ENCODE measurements around the gene AK8. TPM values are rescaled to one million over a fixed set of nuclear protein-coding genes. Genes with fewer than 3 reads are reported as not detected.
A peak's percentile ranks its signal among the peaks of the same experiment; 100 is the strongest.

AK8 gene, protein sequence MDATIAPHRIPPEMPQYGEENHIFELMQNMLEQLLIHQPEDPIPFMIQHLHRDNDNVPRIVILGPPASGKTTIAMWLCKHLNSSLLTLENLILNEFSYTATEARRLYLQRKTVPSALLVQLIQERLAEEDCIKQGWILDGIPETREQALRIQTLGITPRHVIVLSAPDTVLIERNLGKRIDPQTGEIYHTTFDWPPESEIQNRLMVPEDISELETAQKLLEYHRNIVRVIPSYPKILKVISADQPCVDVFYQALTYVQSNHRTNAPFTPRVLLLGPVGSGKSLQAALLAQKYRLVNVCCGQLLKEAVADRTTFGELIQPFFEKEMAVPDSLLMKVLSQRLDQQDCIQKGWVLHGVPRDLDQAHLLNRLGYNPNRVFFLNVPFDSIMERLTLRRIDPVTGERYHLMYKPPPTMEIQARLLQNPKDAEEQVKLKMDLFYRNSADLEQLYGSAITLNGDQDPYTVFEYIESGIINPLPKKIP
- total RNA-seq (6.3 TPM), polyA plus RNA-seq (ENCODE audit: insufficient read depth, low read depth, low replicate concordance) (6.2 TPM)
- long read RNA-seq, donor 1, partial matches to known transcripts, result 9 of 9 reads
- long read RNA-seq, donor 1, other reads (novel, unspliced or antisense), result 0 of 9 reads
- long read RNA-seq, donor 2, partial matches to known transcripts, result 0 of 1 reads
- long read RNA-seq, donor 2, other reads (novel, unspliced or antisense), result 0 of 1 reads
- long read RNA-seq, donor 3, partial matches to known transcripts, result 8 of 13 reads
- long read RNA-seq, donor 3, other reads (novel, unspliced or antisense), result 5 of 13 reads
- long read RNA-seq, donor 4, result 0 reads
- long read RNA-seq, donor 5, partial matches to known transcripts, result 0 of 1 reads
- long read RNA-seq, donor 5, other reads (novel, unspliced or antisense), result 0 of 1 reads
- long read RNA-seq, donor 6, partial matches to known transcripts, result 0 of 3 reads
- long read RNA-seq, donor 6, other reads (novel, unspliced or antisense), result 0 of 3 reads
- long read RNA-seq, donor 7, partial matches to known transcripts, result 1 of 7 reads
- long read RNA-seq, donor 7, other reads (novel, unspliced or antisense), result 2 of 7 reads
- long read RNA-seq, donor 8, partial matches to known transcripts, result 0 of 1 reads
- long read RNA-seq, donor 8, other reads (novel, unspliced or antisense), result 0 of 1 reads
- long read RNA-seq, donor 9, result 0 reads
- long read RNA-seq, donor 10, result 0 reads

DNA sequence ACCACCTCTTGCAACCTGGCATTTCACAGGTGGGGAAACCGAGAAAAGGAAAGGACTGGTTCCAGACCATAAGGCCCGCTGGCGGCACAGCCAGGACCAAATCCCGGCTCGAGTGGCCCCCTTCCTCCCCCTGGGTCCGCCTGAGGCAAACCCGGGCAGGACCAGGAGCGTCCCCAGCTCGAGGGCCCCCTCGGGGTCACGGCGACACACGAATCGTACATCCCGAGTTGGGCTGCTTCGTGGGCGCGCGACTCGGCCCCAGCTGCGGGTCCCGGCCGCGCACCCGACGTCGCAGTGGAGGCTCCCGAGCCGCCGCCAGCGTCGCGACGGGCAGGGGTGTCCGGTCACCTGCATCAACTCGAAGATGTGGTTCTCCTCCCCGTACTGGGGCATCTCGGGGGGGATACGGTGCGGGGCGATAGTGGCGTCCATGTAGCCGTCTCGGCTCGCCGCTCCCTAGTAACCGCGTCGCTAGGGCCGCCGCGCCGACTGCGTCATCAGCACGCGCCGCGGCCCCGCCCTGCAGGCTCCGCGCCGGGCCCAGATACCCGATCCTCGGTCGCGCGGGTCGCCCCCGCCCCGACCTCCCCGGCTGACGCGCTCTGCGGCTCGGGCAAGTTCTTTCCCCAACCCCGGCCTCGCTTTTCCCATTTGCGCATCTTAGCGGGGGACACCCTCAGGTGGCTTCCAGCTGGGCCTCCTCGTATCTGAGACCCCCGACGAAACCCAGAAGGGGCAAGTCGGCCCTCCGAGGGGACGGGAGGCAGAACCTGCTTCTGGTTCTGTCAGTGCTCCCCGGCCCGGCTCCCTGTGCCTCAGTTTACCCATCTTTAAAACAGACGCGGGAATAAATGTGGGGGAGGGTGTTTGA lies at the start of gene AK8:
Gene AK8 (minus strand): TSS at position 461 of the 871 bp plus-strand sequence. CDS start 29 bp downstream, at position 432.
- Histone ChIP-seq H3K4me1 (ENCODE audit: control insufficient read depth in 2 of 3, insufficient read depth in 2 of 3, low read depth in 1 of 3, low read length in 3 of 3) (peaks cover 0 to 9% (median 0%) of the 10 kb centered on the region in 3 donors), H3K9me3 (ENCODE audit: control insufficient read depth in 2 of 3, insufficient read depth in 1 of 3, low read length in 3 of 3) (no peaks in the 10 kb centered on the region), H3K27me3 (ENCODE audit: control insufficient read depth, insufficient read depth, low read length) (no peaks in the 10 kb centered on the region), H3K4me3 (ENCODE audit: low read length in 3 of 3) (peak within 1 kb of the TSS; percentile 79 to 93 (median 89)), H3K36me3 (ENCODE audit: control insufficient read depth in 2 of 3, insufficient read depth in 3 of 3, low read length in 3 of 3) (no peaks in the 10 kb centered on the region), H3K27ac (ENCODE audit: low read depth in 2 of 2, low read length in 2 of 2) (peak within 1 kb of the TSS; percentile 53 to 85), H3K9ac (ENCODE audit: low read length in 3 of 3) (peak within 1 kb of the TSS; percentile 68 to 92 (median 81))
- peak; percentile 85 to 92 (median 89) for DNase-seq
- TF ChIP-seq, protein P1, sequence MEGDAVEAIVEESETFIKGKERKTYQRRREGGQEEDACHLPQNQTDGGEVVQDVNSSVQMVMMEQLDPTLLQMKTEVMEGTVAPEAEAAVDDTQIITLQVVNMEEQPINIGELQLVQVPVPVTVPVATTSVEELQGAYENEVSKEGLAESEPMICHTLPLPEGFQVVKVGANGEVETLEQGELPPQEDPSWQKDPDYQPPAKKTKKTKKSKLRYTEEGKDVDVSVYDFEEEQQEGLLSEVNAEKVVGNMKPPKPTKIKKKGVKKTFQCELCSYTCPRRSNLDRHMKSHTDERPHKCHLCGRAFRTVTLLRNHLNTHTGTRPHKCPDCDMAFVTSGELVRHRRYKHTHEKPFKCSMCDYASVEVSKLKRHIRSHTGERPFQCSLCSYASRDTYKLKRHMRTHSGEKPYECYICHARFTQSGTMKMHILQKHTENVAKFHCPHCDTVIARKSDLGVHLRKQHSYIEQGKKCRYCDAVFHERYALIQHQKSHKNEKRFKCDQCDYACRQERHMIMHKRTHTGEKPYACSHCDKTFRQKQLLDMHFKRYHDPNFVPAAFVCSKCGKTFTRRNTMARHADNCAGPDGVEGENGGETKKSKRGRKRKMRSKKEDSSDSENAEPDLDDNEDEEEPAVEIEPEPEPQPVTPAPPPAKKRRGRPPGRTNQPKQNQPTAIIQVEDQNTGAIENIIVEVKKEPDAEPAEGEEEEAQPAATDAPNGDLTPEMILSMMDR (IDR thresholded peaks at IDR 0.05; ENCODE audit: borderline replicate concordance, extremely low read depth, insufficient read depth), result no peak
- intact Hi-C loops (cut with DNase I), result no loop called here
- FAIRE-seq, result no peak

DNA sequence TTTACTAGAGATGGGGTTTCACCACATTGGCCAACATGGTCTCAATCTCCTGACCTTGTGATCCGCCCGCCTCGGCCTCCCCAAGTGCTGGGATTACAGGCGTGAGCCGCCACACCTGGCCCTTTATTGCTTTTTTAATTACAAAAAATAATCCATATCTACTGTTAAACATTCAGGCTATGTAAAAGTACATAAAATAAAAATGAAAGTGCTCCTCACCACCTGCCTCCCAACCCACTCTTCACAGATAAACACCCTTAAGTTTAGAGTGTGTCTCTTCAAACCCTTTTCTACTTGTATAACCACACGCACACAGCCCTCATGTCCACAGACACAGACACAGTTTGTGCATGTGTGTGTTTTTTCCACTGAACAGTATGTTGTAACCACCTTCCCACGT lies 49.6 kb upstream of the AK8 start:
- TF ChIP-seq, protein P1 (IDR thresholded peaks at IDR 0.05; ENCODE audit: borderline replicate concordance, extremely low read depth, insufficient read depth), result no peak
- no peak for DNase-seq
- no peaks in the 10 kb centered on the region for H3K9me3 ChIP-seq (ENCODE audit: control insufficient read depth in 2 of 3, insufficient read depth in 1 of 3, low read length in 3 of 3)
- no peak overlapping the region for H3K9ac ChIP-seq (ENCODE audit: low read length in 3 of 3)
- no peak overlapping the region for H3K27ac ChIP-seq (ENCODE audit: low read depth in 2 of 2, low read length in 2 of 2)
- intact Hi-C loops (cut with DNase I), result no loop called here
- H3K27me3 ChIP-seq (ENCODE audit: control insufficient read depth, insufficient read depth, low read length), result no peaks in the 10 kb centered on the region
- no peaks in the 10 kb centered on the region for H3K4me1 ChIP-seq (ENCODE audit: control insufficient read depth in 2 of 3, insufficient read depth in 2 of 3, low read depth in 1 of 3, low read length in 3 of 3)
- H3K4me3 ChIP-seq (ENCODE audit: low read length in 3 of 3), result no peak overlapping the region
- FAIRE-seq, result no peak
- H3K36me3 ChIP-seq (ENCODE audit: control insufficient read depth in 2 of 3, insufficient read depth in 3 of 3, low read length in 3 of 3), result peaks cover 14 to 40% (median 29%) of the 10 kb centered on the region in 3 donors

DNA sequence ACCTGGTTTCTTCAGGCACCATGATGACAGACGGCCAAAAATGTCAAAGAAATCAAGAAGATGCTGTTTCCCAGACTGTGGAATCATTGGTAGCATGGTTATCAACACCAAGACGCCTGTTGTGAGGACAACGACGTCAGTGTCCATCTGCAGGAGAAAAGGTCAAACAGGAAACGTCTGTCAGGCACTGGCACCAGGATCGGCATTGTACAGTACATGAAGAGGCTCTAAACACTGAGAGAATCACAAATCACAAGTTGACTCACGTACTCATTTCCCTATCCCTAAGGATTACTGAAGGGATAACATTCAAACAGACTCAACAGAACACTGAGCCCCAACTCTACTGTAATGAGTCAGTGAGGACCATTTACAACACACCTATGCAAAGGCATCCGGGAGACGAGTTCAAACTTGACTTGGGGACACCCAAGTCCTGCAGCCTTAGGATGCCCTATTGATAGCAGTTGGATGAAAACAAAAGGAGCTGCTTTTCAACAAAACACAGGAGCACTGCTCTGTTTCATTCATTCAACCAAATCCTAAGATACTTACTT lies 45.3 kb upstream of the AK8 start:
- Histone ChIP-seq H3K36me3 (ENCODE audit: control insufficient read depth in 2 of 3, insufficient read depth in 3 of 3, low read length in 3 of 3) (peaks cover 30 to 61% (median 57%) of the 10 kb centered on the region in 3 donors), H3K4me1 (ENCODE audit: control insufficient read depth in 2 of 3, insufficient read depth in 2 of 3, low read depth in 1 of 3, low read length in 3 of 3) (no peaks in the 10 kb centered on the region), H3K27me3 (ENCODE audit: control insufficient read depth, insufficient read depth, low read length) (no peaks in the 10 kb centered on the region), H3K27ac (ENCODE audit: low read depth in 2 of 2, low read length in 2 of 2) (no peak overlapping the region), H3K4me3 (ENCODE audit: low read length in 3 of 3) (no peak overlapping the region), H3K9me3 (ENCODE audit: control insufficient read depth in 2 of 3, insufficient read depth in 1 of 3, low read length in 3 of 3) (no peaks in the 10 kb centered on the region), H3K9ac (ENCODE audit: low read length in 3 of 3) (no peak overlapping the region)
- intact Hi-C loops (cut with DNase I), result no loop called here
- no peak for DNase-seq
- TF ChIP-seq, protein P1 (IDR thresholded peaks at IDR 0.05; ENCODE audit: borderline replicate concordance, extremely low read depth, insufficient read depth), result no peak
- FAIRE-seq, result no peak
